ENCODE measurements around the gene TMUB1. TPM values are rescaled to one million over a fixed set of nuclear protein-coding genes. Genes with fewer than 3 reads are reported as not detected.

The TMUB1 gene
- total RNA-seq, 1 donor from 2014 or later, result 40.8 TPM

GRCh38 chr7:151064993-151065392 lies 18.3 kb downstream of the TMUB1 start:
- H3K27me3 Mint-ChIP-seq (ENCODE audit: unreplicated experiment), result peaks cover 7% of the 10 kb centered on the region
- DNase-seq (ENCODE audit: low spot score), result no peak
- peaks cover 21% of the 10 kb centered on the region for H3K36me3 Mint-ChIP-seq (ENCODE audit: low read depth, unreplicated experiment)
- no peak overlapping the region for H3K27ac Mint-ChIP-seq (ENCODE audit: unreplicated experiment)
- H3K9me3 Mint-ChIP-seq (ENCODE audit: unreplicated experiment), result no peaks in the 10 kb centered on the region
- no peak for TF ChIP-seq CTCF (IDR thresholded peaks at IDR 0.05; ENCODE audit: unreplicated experiment)
- H3K4me3 Mint-ChIP-seq (ENCODE audit: unreplicated experiment), result no peak overlapping the region
- peaks cover 13% of the 10 kb centered on the region for H3K4me1 Mint-ChIP-seq (ENCODE audit: unreplicated experiment)

GRCh38 chr7:151064454-151064853 lies 18.8 kb downstream of the TMUB1 start:
- Mint-ChIP-seq H3K36me3 (ENCODE audit: low read depth, unreplicated experiment) (peaks cover 21% of the 10 kb centered on the region), H3K4me3 (ENCODE audit: unreplicated experiment) (no peak overlapping the region), H3K4me1 (ENCODE audit: unreplicated experiment) (peaks cover 13% of the 10 kb centered on the region), H3K27me3 (ENCODE audit: unreplicated experiment) (peaks cover 7% of the 10 kb centered on the region), H3K9me3 (ENCODE audit: unreplicated experiment) (no peaks in the 10 kb centered on the region), H3K27ac (ENCODE audit: unreplicated experiment) (no peak overlapping the region)
- no peak for DNase-seq (ENCODE audit: low spot score)
- TF ChIP-seq CTCF (IDR thresholded peaks at IDR 0.05; ENCODE audit: unreplicated experiment), result no peak

GRCh38 chr7:151063212-151063561 lies 20.1 kb downstream of the TMUB1 start:
- Mint-ChIP-seq H3K36me3 (ENCODE audit: low read depth, unreplicated experiment) (peaks cover 17% of the 10 kb centered on the region), H3K27me3 (ENCODE audit: unreplicated experiment) (peaks cover 7% of the 10 kb centered on the region), H3K27ac (ENCODE audit: unreplicated experiment) (no peak overlapping the region), H3K4me3 (ENCODE audit: unreplicated experiment) (no peak overlapping the region), H3K4me1 (ENCODE audit: unreplicated experiment) (peaks cover 20% of the 10 kb centered on the region), H3K9me3 (ENCODE audit: unreplicated experiment) (no peaks in the 10 kb centered on the region)
- no peak for TF ChIP-seq CTCF (IDR thresholded peaks at IDR 0.05; ENCODE audit: unreplicated experiment)
- DNase-seq (ENCODE audit: low spot score), result no peak

GRCh38 chr7:151062399-151063211 lies 20.7 kb downstream of the TMUB1 start:
- H3K27me3 Mint-ChIP-seq (ENCODE audit: unreplicated experiment), result peaks cover 5% of the 10 kb centered on the region
- H3K4me1 Mint-ChIP-seq (ENCODE audit: unreplicated experiment), result peaks cover 20% of the 10 kb centered on the region
- no peak overlapping the region for H3K4me3 Mint-ChIP-seq (ENCODE audit: unreplicated experiment)
- H3K36me3 Mint-ChIP-seq (ENCODE audit: low read depth, unreplicated experiment), result peaks cover 12% of the 10 kb centered on the region
- H3K9me3 Mint-ChIP-seq (ENCODE audit: unreplicated experiment), result no peaks in the 10 kb centered on the region
- no peak overlapping the region for H3K27ac Mint-ChIP-seq (ENCODE audit: unreplicated experiment)
- DNase-seq (ENCODE audit: low spot score), result peak; percentile 67
- no peak for TF ChIP-seq CTCF (IDR thresholded peaks at IDR 0.05; ENCODE audit: unreplicated experiment)

- Mint-ChIP-seq H3K36me3 (ENCODE audit: low read depth, unreplicated experiment) (peaks cover 8% of the 10 kb centered on the region), H3K9me3 (ENCODE audit: unreplicated experiment) (no peaks in the 10 kb centered on the region), H3K4me1 (ENCODE audit: unreplicated experiment) (peaks cover 25% of the 10 kb centered on the region), H3K4me3 (ENCODE audit: unreplicated experiment) (peak overlapping the region; percentile 85), H3K27me3 (ENCODE audit: unreplicated experiment) (peaks cover 10% of the 10 kb centered on the region), H3K27ac (ENCODE audit: unreplicated experiment) (no peak overlapping the region)
- DNase-seq (ENCODE audit: low spot score), result no peak
- TF ChIP-seq CTCF (IDR thresholded peaks at IDR 0.05; ENCODE audit: unreplicated experiment), result no peak
Measured at GRCh38 chr7:151062111-151062398, 21.2 kb downstream of the TMUB1 start.

All from endothelial cell (in vitro differentiated cells).